Measurements from ENCODE around the gene TMEM121.

Gene TMEM121

DNA sequence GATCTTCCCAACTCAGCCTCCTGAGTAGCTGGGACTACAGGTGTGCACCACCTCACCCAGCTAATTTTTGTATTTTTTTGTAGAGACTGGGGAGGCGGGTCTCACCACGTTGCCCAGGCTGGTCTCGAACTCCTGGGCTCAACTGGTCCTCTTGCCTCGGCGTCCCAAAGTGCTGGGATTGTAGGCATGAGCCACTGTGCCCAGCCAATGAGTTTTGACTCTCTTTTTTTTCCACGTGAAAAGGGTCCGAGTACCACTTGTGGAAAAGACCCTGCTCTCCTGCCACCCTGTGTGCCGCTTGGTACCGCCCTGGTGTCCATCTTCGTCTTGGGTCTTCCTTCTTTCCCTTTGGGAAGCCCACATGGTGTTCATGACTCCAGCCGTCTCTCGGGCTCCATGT, 17.8 kb upstream of the TMEM121 start:
- TF ChIP-seq, protein P1, sequence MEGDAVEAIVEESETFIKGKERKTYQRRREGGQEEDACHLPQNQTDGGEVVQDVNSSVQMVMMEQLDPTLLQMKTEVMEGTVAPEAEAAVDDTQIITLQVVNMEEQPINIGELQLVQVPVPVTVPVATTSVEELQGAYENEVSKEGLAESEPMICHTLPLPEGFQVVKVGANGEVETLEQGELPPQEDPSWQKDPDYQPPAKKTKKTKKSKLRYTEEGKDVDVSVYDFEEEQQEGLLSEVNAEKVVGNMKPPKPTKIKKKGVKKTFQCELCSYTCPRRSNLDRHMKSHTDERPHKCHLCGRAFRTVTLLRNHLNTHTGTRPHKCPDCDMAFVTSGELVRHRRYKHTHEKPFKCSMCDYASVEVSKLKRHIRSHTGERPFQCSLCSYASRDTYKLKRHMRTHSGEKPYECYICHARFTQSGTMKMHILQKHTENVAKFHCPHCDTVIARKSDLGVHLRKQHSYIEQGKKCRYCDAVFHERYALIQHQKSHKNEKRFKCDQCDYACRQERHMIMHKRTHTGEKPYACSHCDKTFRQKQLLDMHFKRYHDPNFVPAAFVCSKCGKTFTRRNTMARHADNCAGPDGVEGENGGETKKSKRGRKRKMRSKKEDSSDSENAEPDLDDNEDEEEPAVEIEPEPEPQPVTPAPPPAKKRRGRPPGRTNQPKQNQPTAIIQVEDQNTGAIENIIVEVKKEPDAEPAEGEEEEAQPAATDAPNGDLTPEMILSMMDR (IDR thresholded peaks at IDR 0.05; ENCODE audit: borderline replicate concordance, control extremely low read depth, extremely low read depth, insufficient read depth, missing control alignments): no peak
- DNase-seq (ENCODE audit: low spot score): no peak
- in situ Hi-C loops (cut with MboI; ENCODE audit: low sequenced_read_pairs, unreplicated experiment): no loop called here

DNA sequence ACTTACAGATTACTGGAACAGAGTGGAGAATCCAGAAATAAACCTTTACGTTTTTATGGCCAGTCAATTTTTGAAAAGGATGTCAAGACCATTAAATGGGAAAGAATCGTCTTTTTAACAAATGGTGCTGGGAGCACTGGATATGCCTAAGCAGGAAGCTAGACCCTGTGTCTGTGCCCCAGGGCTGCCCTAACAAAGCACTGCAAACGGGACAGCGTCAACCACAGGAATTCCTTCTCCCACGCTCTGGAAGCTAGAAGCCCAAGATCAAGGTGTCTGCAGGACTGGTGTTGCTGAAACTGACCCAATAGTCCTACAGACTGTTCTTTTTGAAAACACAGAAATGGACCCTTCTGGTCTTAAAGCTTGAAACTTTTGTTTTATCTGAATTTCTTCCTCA, 9.3 kb upstream of the TMEM121 start:
- TF ChIP-seq, protein P1 (IDR thresholded peaks at IDR 0.05; ENCODE audit: borderline replicate concordance, control extremely low read depth, extremely low read depth, insufficient read depth, missing control alignments): no peak
- in situ Hi-C loops (cut with MboI; ENCODE audit: low sequenced_read_pairs, unreplicated experiment): loop anchor here (10.0 kb wide), 1 partner anchor 142 kb away; no protein-coding TSS in a partner anchor
- no peak for DNase-seq (ENCODE audit: low spot score)

DNA sequence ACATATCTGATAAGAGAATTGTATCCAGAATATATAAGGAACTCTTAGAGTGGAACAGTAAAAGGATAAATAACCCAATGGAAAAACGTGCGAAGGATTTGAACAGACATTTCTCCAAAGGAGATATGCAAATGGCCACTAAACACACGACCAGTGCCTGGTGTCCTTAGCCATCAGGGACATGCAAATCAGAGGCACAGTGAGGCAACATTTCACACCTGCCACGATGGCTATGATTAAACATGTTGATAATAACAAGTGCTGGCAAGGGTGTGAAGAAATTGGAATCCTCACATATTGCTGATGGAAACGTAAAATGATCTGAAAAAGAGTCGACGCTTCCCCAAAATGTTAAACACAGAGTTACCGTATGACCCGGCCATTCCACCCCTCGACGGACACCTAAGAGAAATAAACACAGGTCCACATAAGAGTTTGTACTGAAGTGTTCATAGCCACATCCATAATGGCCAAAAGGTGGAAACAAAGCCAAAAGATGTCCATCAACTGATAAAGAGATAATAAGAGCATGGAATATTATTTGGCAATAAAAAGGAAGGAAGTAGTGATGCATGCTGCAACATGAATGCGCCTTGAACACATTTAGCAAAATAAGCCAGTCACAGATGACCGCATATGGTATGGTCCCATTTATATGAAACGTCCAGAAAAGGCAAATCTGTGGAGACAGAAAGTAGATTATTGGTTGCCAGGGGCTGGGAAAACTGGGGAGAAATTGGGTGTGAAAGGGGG, 6.3 kb upstream of the TMEM121 start:
- TF ChIP-seq, protein P1 (IDR thresholded peaks at IDR 0.05; ENCODE audit: borderline replicate concordance, control extremely low read depth, extremely low read depth, insufficient read depth, missing control alignments): no peak

DNA sequence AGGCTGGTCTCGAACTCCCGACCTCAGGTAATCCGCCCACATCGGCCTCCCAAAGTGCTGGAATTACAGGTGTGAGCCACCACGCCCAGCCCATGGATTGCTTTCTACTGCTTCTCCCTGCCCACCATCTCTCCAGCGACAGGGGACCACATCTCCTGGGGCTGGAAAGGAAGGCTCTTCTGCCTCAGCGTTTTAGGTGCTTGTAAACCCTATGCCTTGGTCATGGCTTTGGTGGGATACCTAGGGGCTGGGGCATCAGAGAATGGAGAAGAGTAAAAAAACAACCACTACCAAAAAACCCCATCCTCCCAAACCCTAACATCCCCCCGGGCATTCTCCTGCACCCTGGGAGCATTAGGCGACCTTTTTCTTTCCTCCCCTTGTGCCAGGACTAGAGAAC, 1.1 kb upstream of the TMEM121 start:
- TF ChIP-seq, protein P1 (IDR thresholded peaks at IDR 0.05; ENCODE audit: borderline replicate concordance, control extremely low read depth, extremely low read depth, insufficient read depth, missing control alignments): no peak
- DNase-seq (ENCODE audit: low spot score): no peak
- in situ Hi-C loops (cut with MboI; ENCODE audit: low sequenced_read_pairs, unreplicated experiment): no loop called here

More for the DNA sequence above, 6.3 kb upstream of the TMEM121 start:
- no peak for DNase-seq (ENCODE audit: low spot score)
- in situ Hi-C loops (cut with MboI; ENCODE audit: low sequenced_read_pairs, unreplicated experiment): loop anchor here (10.0 kb wide), 1 partner anchor 145 kb away; no protein-coding TSS in a partner anchor

DNA sequence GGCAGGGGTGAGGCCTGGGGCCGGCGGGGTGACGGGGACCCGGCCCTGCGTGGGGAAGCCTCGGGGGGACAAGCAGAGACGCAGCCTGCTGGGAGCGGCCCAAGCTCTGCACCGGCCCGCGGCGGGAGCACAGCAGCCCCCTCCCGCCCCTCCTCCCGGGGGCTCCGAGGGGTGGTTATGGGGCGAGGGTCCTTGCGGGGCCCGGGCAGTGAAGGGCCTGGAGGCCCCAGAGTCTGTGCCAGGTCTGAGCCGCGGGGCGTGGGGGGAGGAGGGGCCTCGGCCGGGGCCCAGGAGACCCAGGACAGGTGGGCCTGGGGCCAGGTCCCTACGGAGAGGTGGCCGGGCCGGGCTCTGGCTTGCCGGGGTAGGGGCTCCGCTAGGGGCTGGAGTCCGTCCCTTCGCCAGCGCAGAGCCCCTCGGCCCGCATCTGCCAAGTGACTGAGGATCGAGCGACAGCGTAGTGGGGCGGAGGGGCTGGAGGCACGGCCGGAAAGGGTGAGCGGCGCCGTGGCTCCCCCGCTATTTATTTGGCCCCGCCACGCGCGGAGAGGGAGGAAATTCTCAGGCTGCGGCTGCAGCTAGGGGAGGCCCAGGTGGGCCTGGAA, 495 bp downstream of the TMEM121 start:
- no peak for DNase-seq (ENCODE audit: low spot score)
- in situ Hi-C loops (cut with MboI; ENCODE audit: low sequenced_read_pairs, unreplicated experiment): no loop called here
- TF ChIP-seq, protein P1 (IDR thresholded peaks at IDR 0.05; ENCODE audit: borderline replicate concordance, control extremely low read depth, extremely low read depth, insufficient read depth, missing control alignments): no peak

DNA sequence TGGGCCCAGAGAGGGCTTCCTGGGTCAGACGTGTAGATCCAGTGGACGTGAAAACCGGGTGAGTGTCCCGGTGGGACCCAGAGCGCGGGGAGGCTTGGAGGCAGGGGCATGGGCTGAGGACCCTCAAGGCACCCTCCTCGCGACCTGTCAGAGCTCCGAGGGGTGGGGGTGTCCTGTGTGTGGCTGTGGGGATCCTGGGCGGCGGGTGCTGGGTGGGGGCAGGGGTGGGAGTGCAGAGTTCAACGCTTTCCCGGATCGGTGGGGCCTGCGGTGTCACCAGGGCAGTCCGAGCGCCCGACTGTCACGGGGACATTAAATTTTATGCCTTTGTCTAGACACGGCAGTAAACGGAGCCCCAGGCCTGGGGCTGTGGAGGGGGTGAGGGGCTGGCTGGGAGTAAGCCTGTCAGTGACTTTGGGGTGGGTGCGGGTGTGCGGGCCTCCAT, 1.0 kb downstream of the TMEM121 start:
- in situ Hi-C loops (cut with MboI; ENCODE audit: low sequenced_read_pairs, unreplicated experiment): no loop called here
- no peak for DNase-seq (ENCODE audit: low spot score)
- TF ChIP-seq, protein P1 (IDR thresholded peaks at IDR 0.05; ENCODE audit: borderline replicate concordance, control extremely low read depth, extremely low read depth, insufficient read depth, missing control alignments): no peak

Data from GM13976 (cell line).